Activated CD8-positive, alpha-beta memory T cell treated with anti-CD3 and anti-CD28 coated beads for 36 hours (primary cell): Measurements from ENCODE around the gene SGPP2. TPM values are rescaled to one million over a fixed set of nuclear protein-coding genes. Genes with fewer than 3 reads are reported as not detected.

Source experiments
- CTCF ChIA-PET: fragments of 350-600 bp; sonication (Branson Sonifier 250); formaldehyde crosslinking; loops from one replicate; lab custom pipeline; 2021; ENCODE audit warnings: antibody characterized with exemption; lab: Charles Lee
- POLR2A ChIA-PET: fragments of 350-600 bp; sonication (Branson Sonifier 250); formaldehyde crosslinking; loops from one replicate; lab custom pipeline; 2021; ENCODE audit warnings: antibody characterized with exemption; lab: Charles Lee
- total RNA-seq, 2 experiments: library from RNA; stranded (reverse); gene quantifications; one replicate each; pipeline ENCODE4 v1.2.3, GENCODE V29; 2021

SGPP2 gene
- total RNA-seq, 2 experiments from 2014 or later, result 5.6 to 5.7 TPM

GRCh38 chr2:222456479-222457077 lies 32.2 kb downstream of the SGPP2 start:
- CTCF ChIA-PET, result interaction anchor here (1.6 kb wide), 1 partner anchor 149 kb away, joined by 3 read pairs; no protein-coding TSS in a partner anchor
- POLR2A ChIA-PET, result no interaction called here

GRCh38 chr2:222459983-222460382 lies 35.6 kb downstream of the SGPP2 start:
- ChIA-PET POLR2A (no interaction called here), CTCF (no interaction called here)

GRCh38 chr2:222465746-222466145 lies 41.4 kb downstream of the SGPP2 start:
- CTCF ChIA-PET, result no interaction called here

GRCh38 chr2:222468346-222468745 lies 44.0 kb downstream of the SGPP2 start:
- POLR2A ChIA-PET, result no interaction called here

More at GRCh38 chr2:222465746-222466145, 41.4 kb downstream of the SGPP2 start:
- POLR2A ChIA-PET, result no interaction called here

GRCh38 chr2:222470802-222471468 lies 46.6 kb downstream of the SGPP2 start:
- CTCF ChIA-PET, result interaction anchor here (0.6 kb wide), 1 partner anchor 19 kb away, joined by 3 read pairs; no protein-coding TSS in a partner anchor
- POLR2A ChIA-PET, result no interaction called here

More at GRCh38 chr2:222468346-222468745, 44.0 kb downstream of the SGPP2 start:
- CTCF ChIA-PET, result no interaction called here

GRCh38 chr2:222477962-222478608 lies 53.7 kb downstream of the SGPP2 start:
- POLR2A ChIA-PET, result no interaction called here
- CTCF ChIA-PET, result no interaction called here

- ChIA-PET CTCF (no interaction called here), POLR2A (no interaction called here)
Observed at GRCh38 chr2:222479859-222480258, 55.5 kb downstream of the SGPP2 start.

- ChIA-PET POLR2A (no interaction called here), CTCF (no interaction called here)
Observed at GRCh38 chr2:222480497-222480896, 56.2 kb downstream of the SGPP2 start.

- POLR2A ChIA-PET, result no interaction called here
- CTCF ChIA-PET, result no interaction called here
Observed at GRCh38 chr2:222481941-222482340, 57.6 kb downstream of the SGPP2 start.

- POLR2A ChIA-PET, result no interaction called here
- CTCF ChIA-PET, result no interaction called here
Observed at GRCh38 chr2:222483513-222484039, 59.2 kb downstream of the SGPP2 start.

- ChIA-PET POLR2A (no interaction called here), CTCF (no interaction called here)
Observed at GRCh38 chr2:222485367-222486211, 61.2 kb downstream of the SGPP2 start.

- ChIA-PET CTCF (interaction anchor here (0.7 kb wide), 1 partner anchor 19 kb away, joined by 3 read pairs; no protein-coding TSS in a partner anchor), POLR2A (no interaction called here)
Observed at GRCh38 chr2:222490131-222490530, 65.8 kb downstream of the SGPP2 start.

- ChIA-PET CTCF (no interaction called here), POLR2A (no interaction called here)
Observed at GRCh38 chr2:222492683-222493082, 68.3 kb downstream of the SGPP2 start.

- POLR2A ChIA-PET, result no interaction called here
Observed at GRCh38 chr2:222494104-222494739, 69.9 kb downstream of the SGPP2 start.

GRCh38 chr2:222495388-222495787 lies 71.0 kb downstream of the SGPP2 start:
- POLR2A ChIA-PET, result no interaction called here
- CTCF ChIA-PET, result no interaction called here

More at GRCh38 chr2:222494104-222494739, 69.9 kb downstream of the SGPP2 start:
- CTCF ChIA-PET, result no interaction called here

- ChIA-PET CTCF (no interaction called here), POLR2A (no interaction called here)
Observed at GRCh38 chr2:222499226-222499625, 74.9 kb downstream of the SGPP2 start.

- POLR2A ChIA-PET, result no interaction called here
- CTCF ChIA-PET, result no interaction called here
Observed at GRCh38 chr2:222504191-222504590, 79.8 kb downstream of the SGPP2 start.

- ChIA-PET CTCF (no interaction called here), POLR2A (no interaction called here)
Observed at GRCh38 chr2:222504719-222505118, 80.4 kb downstream of the SGPP2 start.
